ENCODE results near the gene ABR.

The ABR gene

GRCh38 chr17:1022278-1023024 is 157.3 kb downstream of the ABR start:
- DNase-seq = no peak

GRCh38 chr17:1021147-1021546 is 158.6 kb downstream of the ABR start:
- no peak for DNase-seq

DNA sequence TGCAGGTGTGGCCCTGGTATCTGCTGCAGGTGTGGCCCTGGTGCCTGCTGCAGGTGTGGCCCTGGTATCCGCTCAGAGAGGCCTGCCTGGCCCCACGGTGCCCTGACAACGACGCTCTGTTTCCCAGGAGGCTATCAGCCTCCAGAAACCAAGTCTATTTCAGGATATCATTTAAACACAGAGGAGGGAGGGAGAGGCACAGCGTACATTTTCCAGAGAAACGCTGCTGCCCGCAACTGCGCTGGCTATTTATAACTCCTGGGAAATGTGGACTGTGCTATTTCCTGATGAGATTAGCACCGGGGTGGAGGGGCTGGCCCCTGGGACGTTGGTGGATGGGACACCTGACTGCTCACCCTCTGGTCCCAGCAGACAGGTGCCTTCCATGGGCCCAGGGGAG is 160.3 kb downstream of the ABR start:
- no peak for DNase-seq

DNA sequence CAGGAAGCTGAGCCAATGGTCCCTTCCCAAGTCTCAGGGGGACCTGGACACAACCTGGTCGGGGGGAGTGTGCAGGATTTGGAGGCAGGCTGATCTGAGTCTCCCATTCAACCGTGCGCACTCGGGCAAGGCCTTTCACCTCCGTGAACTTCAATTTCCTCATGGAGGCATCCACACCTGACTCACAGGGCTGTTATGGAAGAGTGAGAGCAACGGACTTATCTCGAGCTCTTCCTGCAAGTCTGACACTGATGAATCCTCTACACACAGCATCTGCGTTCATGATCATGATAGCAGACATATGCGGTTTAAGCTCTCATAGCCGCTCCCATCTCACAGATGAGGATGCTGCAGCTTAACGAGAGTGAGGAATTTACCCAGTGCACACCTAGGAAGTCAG is 161.2 kb downstream of the ABR start:
- DNase-seq = no peak

GRCh38 chr17:1013729-1014090 is 166.1 kb downstream of the ABR start:
- DNase-seq = no peak

DNA sequence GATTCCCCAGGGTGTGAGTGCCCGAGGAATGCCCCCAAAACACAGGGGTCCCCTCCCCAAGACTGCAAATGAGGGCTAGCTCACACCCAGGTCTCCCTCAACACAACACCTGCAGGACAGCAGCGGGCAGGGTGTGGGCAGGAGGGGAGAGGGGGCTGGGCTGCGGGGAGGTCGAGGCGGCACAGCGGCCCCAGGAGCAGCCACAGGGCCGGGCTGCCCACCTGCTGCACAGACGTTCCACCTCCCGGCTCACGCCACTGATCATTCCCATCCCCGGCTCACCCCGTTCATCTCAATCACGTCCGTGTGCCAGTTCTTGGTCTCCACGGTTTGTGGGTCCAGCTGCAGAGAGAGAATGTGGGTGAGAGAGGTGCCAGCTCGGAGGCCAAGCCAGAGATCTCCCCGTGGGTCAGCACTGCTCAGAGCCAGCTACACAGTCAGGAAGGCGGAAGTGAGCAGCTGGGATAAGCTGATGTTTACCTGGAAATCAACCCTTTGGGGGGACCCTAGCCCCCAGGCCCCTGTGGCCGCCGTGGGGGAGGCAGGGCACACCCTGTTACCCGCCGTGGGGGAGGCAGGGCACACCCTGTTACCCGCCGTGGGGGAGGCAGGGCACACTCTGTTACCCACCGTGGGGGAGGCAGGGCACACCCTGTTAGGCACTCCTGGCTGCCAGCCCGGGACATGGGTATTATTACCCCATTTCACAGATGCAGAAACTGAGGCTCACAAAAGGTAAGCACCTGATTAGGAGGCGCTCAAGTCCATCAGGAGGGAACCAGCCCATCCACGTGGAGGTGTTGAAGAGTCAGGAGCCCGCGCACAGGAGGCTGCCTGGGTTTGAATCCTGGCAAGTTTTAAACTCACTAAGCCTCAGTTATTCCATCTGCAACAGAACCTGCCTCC is 166.7 kb downstream of the ABR start:
- DNase-seq = no peak

- no peak for DNase-seq
Observed at GRCh38 chr17:1011760-1012735, 167.7 kb downstream of the ABR start.

DNA sequence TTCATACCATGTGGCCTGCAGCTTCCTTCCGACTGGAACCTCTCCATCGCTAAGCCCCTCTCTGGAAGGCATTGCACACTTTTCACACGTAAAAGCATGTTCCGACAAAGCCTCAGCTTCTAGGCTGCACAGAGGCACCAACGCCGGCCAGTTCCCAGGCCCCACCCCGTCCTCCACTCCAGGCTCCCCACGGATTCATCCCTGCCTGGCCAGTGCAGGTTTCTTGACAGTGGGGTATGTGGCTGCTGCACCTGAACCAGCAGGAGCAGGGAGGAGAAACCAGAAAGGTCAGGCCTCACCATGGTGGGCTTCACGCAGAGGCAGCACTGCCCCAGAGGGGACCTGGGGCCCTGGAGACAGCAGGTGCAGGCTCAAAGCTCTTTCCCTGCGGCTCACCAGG is 168.6 kb downstream of the ABR start:
- DNase-seq = no peak

DNA sequence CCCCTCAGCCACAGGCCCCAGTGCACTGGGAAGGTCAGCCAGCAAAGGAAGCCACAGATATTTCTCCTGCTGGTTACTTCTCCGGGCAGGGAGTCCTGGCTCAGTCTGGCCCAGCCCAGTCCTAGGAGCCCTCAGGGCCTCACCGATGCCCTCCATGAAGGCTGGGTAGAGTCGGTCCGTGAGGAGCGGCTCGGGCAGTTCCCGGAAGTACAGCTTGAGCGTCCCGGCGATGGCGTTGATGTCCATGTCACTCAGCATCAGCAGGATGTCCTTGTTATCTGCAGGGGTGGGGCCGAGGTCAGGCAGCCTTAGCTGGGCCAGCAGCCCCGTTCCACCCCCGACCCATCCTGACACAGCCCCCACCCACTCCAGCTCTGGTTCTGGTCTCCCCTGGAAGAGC is 169.2 kb downstream of the ABR start:
- DNase-seq = no peak

DNA sequence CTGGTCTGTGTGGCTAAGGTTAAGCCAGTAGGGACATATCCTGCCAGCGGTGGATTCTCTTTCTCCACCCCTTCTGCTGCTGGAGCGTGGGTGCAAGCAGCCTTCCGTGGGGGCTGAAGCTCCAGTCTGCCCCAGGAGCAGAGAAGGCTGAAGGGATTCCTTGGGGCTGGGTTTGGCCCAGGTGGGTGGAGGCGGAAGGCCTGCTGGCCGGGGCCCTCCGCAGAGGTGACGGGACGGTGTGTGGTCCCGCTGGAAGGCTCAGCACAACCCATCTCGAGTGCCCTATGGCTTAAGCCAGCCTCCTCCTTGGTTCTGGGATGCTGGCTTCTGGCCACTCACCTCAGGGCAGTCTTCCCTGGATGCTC is 169.7 kb downstream of the ABR start:
- no peak for DNase-seq

DNA sequence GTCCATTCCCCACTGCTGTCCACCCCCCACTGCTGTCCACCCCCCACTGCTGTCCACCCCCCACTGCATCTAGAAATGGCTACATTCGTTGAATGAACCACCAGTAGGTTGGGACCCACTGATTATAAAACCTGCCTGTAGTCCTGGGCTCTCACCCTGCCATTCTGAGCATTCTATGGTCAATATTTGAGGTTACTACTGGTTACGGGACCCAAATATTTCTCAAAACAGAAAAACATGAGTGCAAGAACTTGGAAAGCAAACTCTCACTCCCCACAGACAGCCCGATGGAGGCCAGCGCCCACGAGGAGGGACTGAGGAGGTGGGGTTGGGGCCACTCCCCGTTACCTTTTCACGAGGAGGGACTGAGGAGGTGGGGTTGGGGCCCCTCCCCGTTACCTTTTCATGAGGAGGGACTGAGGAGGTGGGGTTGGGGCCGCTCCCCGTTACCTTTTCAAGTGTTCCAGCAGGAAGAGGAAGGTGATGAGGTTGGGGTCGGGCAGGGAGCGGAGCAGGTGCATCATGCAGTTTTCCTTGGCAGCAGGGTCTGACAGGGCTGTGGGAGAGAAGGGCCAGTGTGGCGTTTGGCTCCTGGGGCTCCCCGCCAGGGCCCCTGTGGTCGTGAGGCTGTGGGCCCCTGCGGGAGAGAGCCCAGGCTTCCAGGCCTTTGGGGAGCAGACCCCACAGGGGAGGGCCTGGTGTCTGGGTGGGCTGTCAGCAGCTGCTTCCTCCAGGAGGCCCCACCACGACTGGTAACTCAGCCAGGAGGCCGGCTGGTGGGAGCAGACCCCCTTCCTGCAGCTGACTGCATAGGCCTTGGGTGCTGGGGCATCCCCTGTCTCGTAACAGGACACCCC is 170.3 kb downstream of the ABR start:
- DNase-seq = no peak

GRCh38 chr17:1008008-1008761 is 171.6 kb downstream of the ABR start:
- no peak for DNase-seq

DNA sequence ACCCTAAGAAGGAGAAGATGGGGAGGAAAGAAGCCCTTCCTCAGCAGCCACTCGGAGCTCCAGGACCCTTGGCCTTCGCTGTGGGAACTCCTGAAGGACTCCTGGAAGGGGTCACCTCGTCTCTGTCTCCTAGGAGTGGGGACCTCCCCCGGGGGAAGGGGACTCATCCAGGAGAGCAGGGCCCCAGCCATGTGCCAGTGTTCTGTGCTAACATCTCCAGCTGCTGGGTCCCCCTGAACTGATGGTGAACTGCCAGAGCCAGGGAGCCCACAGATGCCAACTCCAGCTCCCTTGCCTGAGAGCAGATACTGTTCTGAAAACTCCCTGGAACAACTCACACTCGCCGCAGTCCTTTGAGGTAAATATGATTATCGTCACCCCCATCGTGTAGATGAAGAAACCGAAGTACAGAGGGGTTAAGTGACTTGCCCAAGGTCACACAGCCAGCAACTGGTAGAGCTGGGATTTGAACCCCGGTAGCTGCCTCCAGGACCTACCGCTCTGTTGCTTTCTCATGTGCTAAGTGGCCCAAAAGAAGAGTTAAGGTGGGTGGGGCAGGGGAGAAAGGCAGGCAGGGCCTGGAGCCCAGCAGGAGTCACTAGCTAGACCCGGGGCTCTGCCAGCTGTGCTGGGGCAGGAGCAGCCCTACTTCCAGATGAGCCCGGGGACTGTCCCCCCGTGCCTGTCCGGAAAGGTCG is 172.3 kb downstream of the ABR start:
- DNase-seq = no peak

DNA sequence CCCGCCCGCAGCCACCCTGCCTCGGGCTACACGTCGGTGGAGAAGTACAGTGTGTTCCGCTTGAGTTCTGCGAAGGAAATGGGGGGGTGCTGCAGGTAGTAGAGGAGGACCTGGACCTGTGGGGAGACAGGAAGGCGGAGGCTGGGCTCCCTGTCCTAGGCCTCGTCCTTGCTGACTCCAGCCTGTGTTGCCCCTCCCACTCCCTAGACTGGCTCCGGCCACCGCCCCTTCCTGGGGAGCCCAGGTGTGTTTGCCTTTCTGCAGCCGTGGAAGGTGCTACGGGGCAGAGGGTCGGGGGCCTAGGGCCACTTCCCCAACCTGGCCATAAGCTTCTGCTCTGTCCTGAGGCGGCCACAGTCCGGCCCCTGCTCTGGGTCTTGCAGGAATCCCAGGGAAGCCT is 173.7 kb downstream of the ABR start:
- no peak for DNase-seq

DNA sequence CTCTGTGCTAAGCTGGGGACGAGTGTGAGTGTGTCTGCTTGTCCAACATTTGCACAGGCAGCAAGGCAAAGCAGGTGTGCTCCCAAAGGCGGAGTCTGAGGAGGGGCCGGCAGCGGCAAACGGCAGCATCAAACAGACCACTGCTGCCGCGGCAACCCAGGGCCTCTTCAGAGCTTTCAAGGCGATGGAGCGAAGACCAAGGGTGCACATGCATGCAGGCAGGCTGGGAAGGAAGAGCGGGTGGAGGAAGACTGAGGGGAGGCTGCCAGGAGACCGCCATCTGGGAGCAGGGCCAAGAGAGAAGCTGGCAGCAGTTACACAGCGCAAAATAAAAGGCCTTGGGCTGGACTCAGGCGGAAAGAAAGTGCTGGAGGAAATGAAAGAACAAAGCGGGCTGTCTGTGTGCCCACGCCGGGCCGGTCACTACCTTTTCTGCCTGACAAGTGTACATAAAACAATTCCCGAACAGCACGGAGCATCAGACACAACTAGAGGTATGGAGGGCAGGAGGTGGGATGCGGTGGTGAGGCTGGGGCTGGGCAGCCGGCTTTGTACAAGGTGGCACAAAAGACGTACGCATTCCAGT is 174.3 kb downstream of the ABR start:
- no peak for DNase-seq

DNA sequence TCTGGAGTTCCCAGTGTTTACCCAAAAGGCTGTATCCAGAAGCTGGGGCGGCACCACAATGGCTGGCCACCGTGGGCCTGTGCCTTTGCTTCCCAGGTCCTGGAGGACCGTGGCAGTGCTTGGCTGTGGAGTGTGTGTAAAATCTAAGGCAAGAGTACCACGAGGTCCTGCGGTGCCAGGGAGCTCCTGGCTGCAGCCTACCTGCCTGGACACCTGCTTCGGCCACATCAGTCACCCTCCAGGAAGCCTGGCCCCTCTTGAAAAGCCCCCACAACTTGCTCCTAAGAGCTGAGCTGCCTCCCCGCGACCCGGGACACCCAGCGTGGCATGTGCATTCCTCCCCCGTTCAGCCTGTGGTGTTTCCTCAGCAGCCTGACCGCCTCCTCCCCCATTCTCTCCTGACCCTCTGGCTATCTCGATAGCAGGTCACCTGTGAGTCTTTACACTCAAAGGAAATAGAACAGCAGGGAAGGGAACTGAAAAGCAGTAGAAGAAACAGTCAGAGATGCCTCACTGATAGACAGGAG is 174.9 kb downstream of the ABR start:
- DNase-seq = no peak

DNA sequence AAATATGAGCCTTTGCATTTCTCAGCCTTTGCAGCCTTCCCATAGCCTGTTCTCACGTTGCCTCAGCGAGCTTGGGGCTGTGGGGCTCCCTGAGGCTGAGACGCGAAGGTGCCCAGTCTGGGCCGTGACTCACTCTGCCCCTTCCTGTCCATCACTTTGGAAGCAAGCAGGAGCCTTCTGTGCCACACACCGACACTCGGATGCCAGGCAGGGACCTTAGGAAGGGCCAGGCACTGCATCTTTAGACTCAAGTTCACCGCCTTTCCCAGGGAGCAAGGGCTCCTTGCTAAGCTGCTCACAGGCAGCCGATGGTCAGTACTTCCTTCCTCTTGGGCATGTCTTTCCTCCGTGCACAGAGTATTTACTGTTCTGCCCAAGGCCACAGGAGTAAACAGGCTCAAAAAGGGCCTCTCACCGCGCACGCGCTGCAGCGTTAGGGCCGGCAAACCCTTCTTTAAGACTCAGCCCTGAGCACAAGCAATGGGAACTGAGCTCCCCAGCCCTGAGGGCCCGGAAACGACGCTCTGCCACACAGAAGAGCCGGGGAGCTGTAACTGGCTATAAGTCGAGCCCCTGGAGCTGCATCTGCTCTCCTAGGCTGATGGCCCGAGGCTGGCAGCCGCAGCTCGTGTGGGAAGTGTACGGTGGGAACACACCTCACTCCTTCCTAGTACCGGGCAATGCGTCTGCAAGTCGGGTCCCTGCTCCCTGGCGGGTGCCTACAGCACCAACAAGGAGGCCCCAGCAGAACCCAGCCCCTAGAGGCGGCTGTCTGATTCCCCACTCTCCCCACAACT is 175.6 kb downstream of the ABR start:
- no peak for DNase-seq

- DNase-seq = no peak
Observed at GRCh38 chr17:1003633-1003971, 176.2 kb downstream of the ABR start.

DNA sequence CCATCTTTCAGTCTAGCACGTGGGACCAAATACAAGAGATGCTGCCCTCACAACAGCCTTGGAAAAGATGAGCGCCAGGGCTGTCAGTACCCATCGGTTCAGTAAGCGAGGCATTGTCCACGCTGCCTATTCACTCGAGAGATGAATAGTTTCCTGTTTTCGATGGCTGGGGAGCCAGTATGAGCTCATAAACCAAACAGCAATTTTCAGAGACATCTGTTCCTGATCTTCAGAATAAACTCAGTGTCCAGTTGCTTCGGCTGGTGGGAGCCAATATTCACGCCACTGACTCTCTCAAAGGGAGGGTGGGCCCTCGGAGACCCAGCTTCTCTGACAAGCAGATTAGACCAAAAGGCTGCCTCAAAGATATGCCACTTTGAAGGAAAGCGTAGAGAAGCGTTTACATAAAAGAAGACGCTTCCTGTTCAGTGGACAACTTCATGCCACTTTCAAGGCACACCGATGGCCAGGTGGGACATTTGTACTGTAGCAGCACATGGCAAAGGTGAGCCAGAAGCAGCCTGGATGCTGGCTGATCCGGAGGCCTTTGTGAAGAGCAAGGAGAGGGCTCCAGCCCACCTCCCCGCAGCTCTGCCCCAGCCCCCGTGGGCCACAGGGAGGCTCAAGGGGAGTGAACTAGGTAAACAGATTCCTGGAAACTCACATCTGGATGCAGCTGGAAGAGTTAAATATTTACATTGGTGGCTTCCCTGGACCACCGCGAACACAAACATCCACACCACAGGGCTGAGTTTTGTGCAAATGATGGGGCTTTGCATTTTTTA is 176.8 kb downstream of the ABR start:
- no peak for DNase-seq
